ENCODE measurements around the gene SCYL2.
"Not testable (repeated sequence)": the region's sequence is repeated elsewhere in the genome, so short reads cannot be mapped to it uniquely, and the experiment has no call there.

The SCYL2 gene

GRCh38 chr12:100266835-100267602, at the start of gene SCYL2, which contains the start of gene DEPDC4:
SCYL2 (plus strand) TSS chr12:100267177; CDS start chr12:100282971, 15,794 bp downstream.
DEPDC4 (minus strand) TSS chr12:100267079; CDS start chr12:100267076, 3 bp downstream.
- peak; percentile 93 for ATAC-seq
- DNase-seq = peak; percentile 93

GRCh38 chr12:100219328-100220109, 47.5 kb upstream of the SCYL2 start:
- DNase-seq = no peak
- no peak for ATAC-seq

GRCh38 chr12:100221523-100221922, 45.5 kb upstream of the SCYL2 start:
- no peak for DNase-seq
- no peak for ATAC-seq

- not testable (repeated sequence) for DNase-seq, ATAC-seq
These were observed 44.8 kb upstream of the SCYL2 start for GRCh38 chr12:100222173-100222572.

- no peak for DNase-seq
- no peak for ATAC-seq
These were observed 41.5 kb upstream of the SCYL2 start for GRCh38 chr12:100225491-100225890.

GRCh38 chr12:100229036-100229635, 37.8 kb upstream of the SCYL2 start:
- ATAC-seq (no peak), DNase-seq (no peak)

GRCh38 chr12:100229876-100230275, 37.1 kb upstream of the SCYL2 start:
- DNase-seq (no peak), ATAC-seq (no peak)

GRCh38 chr12:100231873-100232272, 35.1 kb upstream of the SCYL2 start:
- DNase-seq, ATAC-seq: not testable (repeated sequence)

GRCh38 chr12:100234166-100234565, 32.8 kb upstream of the SCYL2 start:
- DNase-seq = no peak
- ATAC-seq = no peak

GRCh38 chr12:100234591-100235304, 32.2 kb upstream of the SCYL2 start:
- ATAC-seq (no peak), DNase-seq (no peak)

- DNase-seq = no peak
- ATAC-seq = no peak
These were observed 28.2 kb upstream of the SCYL2 start for GRCh38 chr12:100238801-100239200.

GRCh38 chr12:100239589-100239988, 27.4 kb upstream of the SCYL2 start:
- no peak for ATAC-seq
- no peak for DNase-seq

- DNase-seq = no peak
- no peak for ATAC-seq
These were observed 23.8 kb upstream of the SCYL2 start for GRCh38 chr12:100243137-100243536.

- DNase-seq (no peak), ATAC-seq (no peak)
These were observed 19.2 kb upstream of the SCYL2 start for GRCh38 chr12:100247765-100248164.

GRCh38 chr12:100248886-100249285, 18.1 kb upstream of the SCYL2 start:
- ATAC-seq = no peak

GRCh38 chr12:100249941-100250340, 17.0 kb upstream of the SCYL2 start:
- DNase-seq = no peak

More at GRCh38 chr12:100248886-100249285, 18.1 kb upstream of the SCYL2 start:
- DNase-seq = no peak

GRCh38 chr12:100251917-100252316, 15.1 kb upstream of the SCYL2 start:
- no peak for ATAC-seq
- DNase-seq = no peak

More at GRCh38 chr12:100249941-100250340, 17.0 kb upstream of the SCYL2 start:
- no peak for ATAC-seq

GRCh38 chr12:100253437-100253836, 13.5 kb upstream of the SCYL2 start:
- DNase-seq (no peak), ATAC-seq (no peak)

- no peak for DNase-seq
- ATAC-seq = no peak
These were observed 12.1 kb upstream of the SCYL2 start for GRCh38 chr12:100254876-100255275.

- no peak for ATAC-seq
- DNase-seq = no peak
These were observed 8.8 kb upstream of the SCYL2 start for GRCh38 chr12:100258127-100258526.

GRCh38 chr12:100263131-100263530, 3.8 kb upstream of the SCYL2 start:
- no peak for DNase-seq
- ATAC-seq = no peak

GRCh38 chr12:100265107-100265506, 1.9 kb upstream of the SCYL2 start:
- DNase-seq = not testable (repeated sequence)

More at GRCh38 chr12:100265107-100265506, 1.9 kb upstream of the SCYL2 start:
- not testable (repeated sequence) for ATAC-seq
